ENCODE data around the gene CLDN9.

DNA sequence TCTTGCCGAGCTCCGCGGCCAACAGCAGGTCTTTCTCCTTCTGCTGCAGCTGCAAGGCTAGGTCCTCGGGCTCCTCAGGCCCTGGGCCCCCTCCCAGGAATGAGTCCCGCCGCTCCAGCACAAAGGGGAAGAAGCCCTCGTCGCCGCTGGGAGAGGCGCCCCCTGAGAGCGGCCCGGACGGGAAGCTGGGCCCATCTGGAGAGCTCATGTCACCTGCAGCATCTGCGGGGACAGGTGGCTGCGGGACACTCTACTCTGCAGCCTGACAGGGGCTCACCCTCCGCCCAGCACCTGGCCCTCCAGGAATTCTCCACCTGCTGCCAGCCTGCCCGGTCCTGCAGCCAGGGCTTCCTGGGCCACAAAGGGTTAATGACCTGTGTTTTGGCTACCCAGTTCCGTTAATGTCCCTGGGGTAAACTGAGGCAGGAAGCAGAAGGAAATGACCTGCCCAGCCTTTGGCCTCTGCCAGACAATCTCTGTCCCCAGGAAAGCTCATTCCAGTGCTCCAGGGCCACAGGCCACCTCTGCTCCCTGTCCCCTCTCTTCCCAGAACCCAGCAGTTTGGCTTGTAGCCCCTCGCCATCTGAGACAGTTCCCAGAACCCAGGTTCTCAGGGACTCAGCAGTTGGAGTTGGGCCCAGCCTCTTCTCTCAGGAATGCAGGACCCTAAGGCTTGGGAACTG lies 22.7 kb downstream of the CLDN9 start:
- TF ChIP-seq, protein P1, sequence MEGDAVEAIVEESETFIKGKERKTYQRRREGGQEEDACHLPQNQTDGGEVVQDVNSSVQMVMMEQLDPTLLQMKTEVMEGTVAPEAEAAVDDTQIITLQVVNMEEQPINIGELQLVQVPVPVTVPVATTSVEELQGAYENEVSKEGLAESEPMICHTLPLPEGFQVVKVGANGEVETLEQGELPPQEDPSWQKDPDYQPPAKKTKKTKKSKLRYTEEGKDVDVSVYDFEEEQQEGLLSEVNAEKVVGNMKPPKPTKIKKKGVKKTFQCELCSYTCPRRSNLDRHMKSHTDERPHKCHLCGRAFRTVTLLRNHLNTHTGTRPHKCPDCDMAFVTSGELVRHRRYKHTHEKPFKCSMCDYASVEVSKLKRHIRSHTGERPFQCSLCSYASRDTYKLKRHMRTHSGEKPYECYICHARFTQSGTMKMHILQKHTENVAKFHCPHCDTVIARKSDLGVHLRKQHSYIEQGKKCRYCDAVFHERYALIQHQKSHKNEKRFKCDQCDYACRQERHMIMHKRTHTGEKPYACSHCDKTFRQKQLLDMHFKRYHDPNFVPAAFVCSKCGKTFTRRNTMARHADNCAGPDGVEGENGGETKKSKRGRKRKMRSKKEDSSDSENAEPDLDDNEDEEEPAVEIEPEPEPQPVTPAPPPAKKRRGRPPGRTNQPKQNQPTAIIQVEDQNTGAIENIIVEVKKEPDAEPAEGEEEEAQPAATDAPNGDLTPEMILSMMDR (IDR thresholded peaks at IDR 0.05; ENCODE audit: low read depth, low read length, poor library complexity, severe bottlenecking) = no peak
- TF ChIP-seq EZH2phosphoT487 (IDR thresholded peaks at IDR 0.05; ENCODE audit: borderline replicate concordance, low read length) = no peak
